Keratinocyte (primary cell): ENCODE results near the gene TROAP. TPM values are rescaled to one million over a fixed set of nuclear protein-coding genes. Genes with fewer than 3 reads are reported as not detected.

Experiments used
- DNase-seq: peaks from one replicate; pipeline ENCODE4 v3.0.0-alpha.2; 2011; ENCODE audit warnings: low read depth, missing footprints, low spot score
- FAIRE-seq: peaks from 2 replicates; lab custom pipeline; 2011; peaks lifted over from hg19 to GRCh38; lab: Jason Lieb, UNC
- H2AFZ ChIP-seq: 2 replicates; pipeline ENCODE4 v1.6.0; 2012; ENCODE audit warnings: low read length, control low read depth, inconsistent platforms; ENCODE audit not compliant: control insufficient read depth
- H3K27ac ChIP-seq: 2 replicates; pipeline ENCODE4 v1.5.1; 2011; ENCODE audit warnings: low read length; ENCODE audit not compliant: control insufficient read depth, insufficient read depth
- H3K27me3 ChIP-seq: 3 replicates; pipeline ENCODE4 v1.6.0; 2011; ENCODE audit warnings: low read length; ENCODE audit not compliant: control insufficient read depth, insufficient read depth; ENCODE audit errors: extremely low read depth
- H3K36me3 ChIP-seq, 2 experiments: 2 replicates in 1 of 2; 3 replicates in 1 of 2; pipeline ENCODE4 v1.5.1; 2011; ENCODE audit warnings: low read length in 2 of 2, mild to moderate bottlenecking in 1 of 2; ENCODE audit not compliant: control insufficient read depth in 2 of 2, insufficient read depth in 2 of 2; ENCODE audit errors: extremely low read depth in 1 of 2
- H3K4me1 ChIP-seq: 3 replicates; pipeline ENCODE4 v1.5.1; 2011; ENCODE audit warnings: low read length; ENCODE audit not compliant: control insufficient read depth, insufficient read depth; ENCODE audit errors: extremely low read depth
- H3K4me2 ChIP-seq: 3 replicates; pipeline ENCODE4 v1.6.0; 2011; ENCODE audit warnings: low read depth, low read length; ENCODE audit not compliant: control insufficient read depth, insufficient read depth; ENCODE audit errors: extremely low read depth
- H3K4me3 ChIP-seq, 3 experiments: fragments of 200-600 bp in 1 of 3; sonication (generic) in 1 of 3; 2 replicates in 2 of 3; 3 replicates in 1 of 3; pipeline ENCODE4 v1.5.1; 2011 to 2016; ENCODE audit warnings: low read length in 3 of 3, mild to moderate bottlenecking in 3 of 3, control low read depth in 2 of 3, inconsistent platforms in 1 of 3, low read depth in 1 of 3, mixed read lengths in 1 of 3, mixed run types in 1 of 3, moderate library complexity in 1 of 3; ENCODE audit not compliant: control insufficient read depth in 2 of 3, insufficient read depth in 2 of 3; ENCODE audit errors: extremely low read depth in 1 of 3
- H3K79me2 ChIP-seq: 2 replicates; pipeline ENCODE4 v1.6.0; 2012; ENCODE audit warnings: low read length; ENCODE audit not compliant: control insufficient read depth, insufficient read depth
- H3K9ac ChIP-seq: 3 replicates; pipeline ENCODE4 v1.6.0; 2011; ENCODE audit warnings: low read length; ENCODE audit not compliant: control insufficient read depth, insufficient read depth; ENCODE audit errors: extremely low read depth
- H3K9me1 ChIP-seq: 3 replicates; pipeline ENCODE4 v1.6.0; 2011; ENCODE audit warnings: low read length; ENCODE audit not compliant: control insufficient read depth, insufficient read depth; ENCODE audit errors: extremely low read depth
- H3K9me3 ChIP-seq: 2 replicates; pipeline ENCODE4 v1.5.1; 2012; ENCODE audit warnings: low read depth, low read length; ENCODE audit not compliant: control insufficient read depth
- H4K20me1 ChIP-seq: 3 replicates; pipeline ENCODE4 v1.6.0; 2011; ENCODE audit warnings: low read length; ENCODE audit not compliant: control insufficient read depth, insufficient read depth; ENCODE audit errors: extremely low read depth
- EZH2 ChIP-seq: IDR thresholded peaks from one replicate; pipeline ENCODE4 v1.6.1; 2012; ENCODE audit warnings: inconsistent platforms, mild to moderate bottlenecking, low read length, moderate library complexity
- dilution Hi-C: fragments of 300-500 bp; cut with MboI; formaldehyde crosslinking; loops from one replicate; pipeline ENCODE4 v1.7.0; 2020; ENCODE audit warnings: low sequenced_read_pairs; ENCODE audit not compliant: extremely low pct_ligation_motif_present
- polyA plus RNA-seq, 5 experiments: library from polyadenylated mRNA; depleted of rRNA in 3 of 5; stranded (reverse) in 3 of 5; stranded (forward) in 1 of 5; unstranded in 1 of 5; fragments of >200 nt; gene quantifications; 1 replicate in 1 of 5; 2 replicates in 3 of 5; 3 replicates in 1 of 5; pipeline versions ENCODE4 v1.2.1 to v1.2.3, GENCODE V29; 2011 to 2012; ENCODE audit warnings: missing spikeins in 2 of 5, low read depth in 1 of 5, low replicate concordance in 1 of 5
- TF ChIP-seq, protein P1 (sequence below), 3 experiments: IDR thresholded peaks in 1 of 3; conservative IDR thresholded peaks in 1 of 3; optimal IDR thresholded peaks in 1 of 3; 2 replicates in 2 of 3; 3 replicates in 1 of 3; pipeline versions ENCODE3 to v1.5.1; 2011; ENCODE audit warnings: low read length in 3 of 3, mild to moderate bottlenecking in 3 of 3, moderate library complexity in 2 of 3, control low read depth in 1 of 3, inconsistent platforms in 1 of 3; ENCODE audit not compliant: insufficient read depth in 2 of 3; ENCODE audit errors: extremely low read depth in 1 of 3

Gene TROAP
- polyA plus RNA-seq, 1 donor (not counting 4 experiments of a cell fraction or from before 2014, with no cell fraction given), result 14.1 TPM

- TF ChIP-seq, protein P1, sequence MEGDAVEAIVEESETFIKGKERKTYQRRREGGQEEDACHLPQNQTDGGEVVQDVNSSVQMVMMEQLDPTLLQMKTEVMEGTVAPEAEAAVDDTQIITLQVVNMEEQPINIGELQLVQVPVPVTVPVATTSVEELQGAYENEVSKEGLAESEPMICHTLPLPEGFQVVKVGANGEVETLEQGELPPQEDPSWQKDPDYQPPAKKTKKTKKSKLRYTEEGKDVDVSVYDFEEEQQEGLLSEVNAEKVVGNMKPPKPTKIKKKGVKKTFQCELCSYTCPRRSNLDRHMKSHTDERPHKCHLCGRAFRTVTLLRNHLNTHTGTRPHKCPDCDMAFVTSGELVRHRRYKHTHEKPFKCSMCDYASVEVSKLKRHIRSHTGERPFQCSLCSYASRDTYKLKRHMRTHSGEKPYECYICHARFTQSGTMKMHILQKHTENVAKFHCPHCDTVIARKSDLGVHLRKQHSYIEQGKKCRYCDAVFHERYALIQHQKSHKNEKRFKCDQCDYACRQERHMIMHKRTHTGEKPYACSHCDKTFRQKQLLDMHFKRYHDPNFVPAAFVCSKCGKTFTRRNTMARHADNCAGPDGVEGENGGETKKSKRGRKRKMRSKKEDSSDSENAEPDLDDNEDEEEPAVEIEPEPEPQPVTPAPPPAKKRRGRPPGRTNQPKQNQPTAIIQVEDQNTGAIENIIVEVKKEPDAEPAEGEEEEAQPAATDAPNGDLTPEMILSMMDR (optimal IDR thresholded peaks at IDR 0.05 in 1 of 3, IDR thresholded peaks at IDR 0.05 in 1 of 3, conservative IDR thresholded peaks at IDR 0.05 in 1 of 3; ENCODE audit: extremely low read depth in 1 of 3, insufficient read depth in 2 of 3, low read length in 3 of 3), result peak; percentile 39 to 61 (median 43)
- TF ChIP-seq EZH2, result no peak
- H3K4me2 ChIP-seq, result peak overlapping the region; percentile 73
- H3K4me1 ChIP-seq, result peaks cover 34% of the 10 kb centered on the region
- H3K27ac ChIP-seq, result peak overlapping the region; percentile 24
- H3K4me3 ChIP-seq, result peak overlapping the region in 2 of 3 experiments; percentile 18 to 91
- H3K9me1 ChIP-seq, result no peaks in the 10 kb centered on the region
- H3K9ac ChIP-seq, result peak overlapping the region; percentile 34
- H4K20me1 ChIP-seq, result peaks cover 5% of the 10 kb centered on the region
- dilution Hi-C loops, result no loop called here
- FAIRE-seq (no peak), DNase-seq (no peak)
- peaks cover 76% of the 10 kb centered on the region for H3K79me2 ChIP-seq
- no peak overlapping the region for H2AFZ ChIP-seq
- H3K27me3 ChIP-seq, result no peaks in the 10 kb centered on the region
- no peaks in the 10 kb centered on the region for H3K9me3 ChIP-seq
- peaks cover 2 to 4% of the 10 kb centered on the region in 2 experiments for H3K36me3 ChIP-seq
Measured at GRCh38 chr12:49369411-49370145, 46.5 kb downstream of the TROAP start.

DNA sequence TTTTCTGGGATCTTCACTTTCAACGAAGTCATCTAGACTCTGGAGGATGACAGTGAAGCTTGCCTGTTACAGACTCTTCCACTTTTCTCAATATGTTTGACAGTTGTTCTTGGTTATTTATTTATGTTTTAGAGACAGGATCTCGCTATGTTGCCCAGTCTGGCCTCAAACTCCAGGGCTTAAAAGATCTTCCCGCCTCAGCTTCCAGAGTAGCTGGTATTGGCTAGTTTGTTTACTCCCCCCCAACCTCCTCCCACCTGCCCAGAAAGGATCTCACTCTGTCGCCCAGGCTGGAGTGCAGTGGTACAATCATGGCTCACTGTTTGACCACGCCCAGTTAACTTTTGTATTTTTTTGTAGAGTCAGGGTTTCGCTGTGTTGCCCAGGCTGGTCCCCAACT, 47.5 kb downstream of the TROAP start:
- Histone ChIP-seq H3K36me3 (peaks cover 2 to 4% of the 10 kb centered on the region in 2 experiments), H3K79me2 (peaks cover 85% of the 10 kb centered on the region), H3K4me1 (peaks cover 25% of the 10 kb centered on the region), H3K9ac (no peak overlapping the region), H3K9me1 (no peaks in the 10 kb centered on the region), H3K4me3 (no peak overlapping the region), H3K9me3 (no peaks in the 10 kb centered on the region), H4K20me1 (peaks cover 6% of the 10 kb centered on the region), H3K4me2 (peak overlapping the region; percentile 73), H2AFZ (no peak overlapping the region), H3K27ac (no peak overlapping the region), H3K27me3 (no peaks in the 10 kb centered on the region)
- dilution Hi-C loops, result no loop called here
- TF ChIP-seq, protein P1 (optimal IDR thresholded peaks at IDR 0.05 in 1 of 3, IDR thresholded peaks at IDR 0.05 in 1 of 3, conservative IDR thresholded peaks at IDR 0.05 in 1 of 3; ENCODE audit: extremely low read depth in 1 of 3, insufficient read depth in 2 of 3, low read length in 3 of 3), result no peak
- no peak for TF ChIP-seq EZH2
- FAIRE-seq, result no peak
- no peak for DNase-seq
